ENCODE results near the gene TSNAXIP1.
"Not testable (repeated sequence)": the region's sequence is repeated elsewhere in the genome, so short reads cannot be mapped to it uniquely, and the experiment has no call there.

The TSNAXIP1 gene

DNA sequence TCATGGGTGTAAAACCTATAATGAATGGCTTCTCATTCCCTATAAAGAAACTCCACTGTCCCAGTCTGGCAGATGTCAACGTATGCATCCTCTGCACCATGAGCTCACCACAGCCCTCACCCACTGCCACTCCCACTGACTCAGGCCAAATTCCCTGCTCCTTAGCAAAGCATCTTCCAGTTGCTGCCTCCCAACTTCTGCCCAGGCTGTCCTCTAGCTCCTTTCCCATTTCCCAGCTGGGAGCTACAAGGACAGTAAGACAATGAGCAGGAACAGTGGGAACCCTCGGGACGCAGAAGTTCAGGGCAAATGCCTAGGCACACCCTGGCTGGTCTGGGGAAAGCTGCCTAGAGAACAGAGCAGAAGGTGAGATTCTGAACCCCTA is 26.3 kb downstream of the TSNAXIP1 start:
- peak overlapping the region; percentile 67 for H3K4me3 ChIP-seq (ENCODE audit: low read depth, low read length)
- no peak for DNase-seq (ENCODE audit: low read depth)

GRCh38 chr16:67833415-67834241 is 26.9 kb downstream of the TSNAXIP1 start:
- TF ChIP-seq, protein P1, sequence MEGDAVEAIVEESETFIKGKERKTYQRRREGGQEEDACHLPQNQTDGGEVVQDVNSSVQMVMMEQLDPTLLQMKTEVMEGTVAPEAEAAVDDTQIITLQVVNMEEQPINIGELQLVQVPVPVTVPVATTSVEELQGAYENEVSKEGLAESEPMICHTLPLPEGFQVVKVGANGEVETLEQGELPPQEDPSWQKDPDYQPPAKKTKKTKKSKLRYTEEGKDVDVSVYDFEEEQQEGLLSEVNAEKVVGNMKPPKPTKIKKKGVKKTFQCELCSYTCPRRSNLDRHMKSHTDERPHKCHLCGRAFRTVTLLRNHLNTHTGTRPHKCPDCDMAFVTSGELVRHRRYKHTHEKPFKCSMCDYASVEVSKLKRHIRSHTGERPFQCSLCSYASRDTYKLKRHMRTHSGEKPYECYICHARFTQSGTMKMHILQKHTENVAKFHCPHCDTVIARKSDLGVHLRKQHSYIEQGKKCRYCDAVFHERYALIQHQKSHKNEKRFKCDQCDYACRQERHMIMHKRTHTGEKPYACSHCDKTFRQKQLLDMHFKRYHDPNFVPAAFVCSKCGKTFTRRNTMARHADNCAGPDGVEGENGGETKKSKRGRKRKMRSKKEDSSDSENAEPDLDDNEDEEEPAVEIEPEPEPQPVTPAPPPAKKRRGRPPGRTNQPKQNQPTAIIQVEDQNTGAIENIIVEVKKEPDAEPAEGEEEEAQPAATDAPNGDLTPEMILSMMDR (IDR thresholded peaks at IDR 0.05; ENCODE audit: low read depth, low read length, missing control alignments): no peak
- H3K4me3 ChIP-seq (ENCODE audit: low read depth, low read length): peak overlapping the region; percentile 67
- peak; percentile 68 for DNase-seq (ENCODE audit: low read depth)

More for the DNA sequence above, 26.3 kb downstream of the TSNAXIP1 start:
- TF ChIP-seq, protein P1 (IDR thresholded peaks at IDR 0.05; ENCODE audit: low read depth, low read length, missing control alignments): no peak

DNA sequence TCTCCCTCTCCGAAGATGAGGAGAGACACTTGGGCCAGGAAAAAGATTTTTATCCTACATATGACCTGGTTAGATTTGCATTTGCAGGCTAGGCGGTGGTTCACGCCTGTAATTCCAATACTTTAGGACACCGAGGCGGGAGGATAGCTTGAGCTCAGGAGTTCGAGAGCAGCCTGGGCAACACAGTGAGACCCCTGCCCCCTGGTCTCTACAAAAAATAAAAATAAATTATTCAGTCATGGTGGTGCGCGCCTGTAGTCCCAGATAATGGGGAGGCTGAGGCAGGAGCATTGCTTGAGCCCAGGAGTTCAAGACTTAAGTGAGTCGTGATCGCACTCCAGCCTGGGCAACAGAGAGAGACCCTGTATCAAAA is 27.5 kb downstream of the TSNAXIP1 start:
- no peak for DNase-seq (ENCODE audit: low read depth)
- TF ChIP-seq, protein P1 (IDR thresholded peaks at IDR 0.05; ENCODE audit: low read depth, low read length, missing control alignments): no peak
- peak overlapping the region; percentile 67; the same call in 1 of the 2 replicates for H3K4me3 ChIP-seq (ENCODE audit: low read depth, low read length)

GRCh38 chr16:67837190-67837589 is 30.5 kb downstream of the TSNAXIP1 start:
- not testable (repeated sequence) for H3K4me3 ChIP-seq (ENCODE audit: low read depth, low read length); DNase-seq (ENCODE audit: low read depth)

GRCh38 chr16:67837811-67838210 is 31.1 kb downstream of the TSNAXIP1 start:
- DNase-seq (ENCODE audit: low read depth): no peak
- TF ChIP-seq, protein P1 (IDR thresholded peaks at IDR 0.05; ENCODE audit: low read depth, low read length, missing control alignments): no peak
- H3K4me3 ChIP-seq (ENCODE audit: low read depth, low read length): no peak overlapping the region

- DNase-seq (ENCODE audit: low read depth): no peak
- TF ChIP-seq, protein P1 (IDR thresholded peaks at IDR 0.05; ENCODE audit: low read depth, low read length, missing control alignments): no peak
- peak overlapping the region; percentile 81 for H3K4me3 ChIP-seq (ENCODE audit: low read depth, low read length)
Measured at GRCh38 chr16:67841198-67841815, 34.6 kb downstream of the TSNAXIP1 start.

DNA sequence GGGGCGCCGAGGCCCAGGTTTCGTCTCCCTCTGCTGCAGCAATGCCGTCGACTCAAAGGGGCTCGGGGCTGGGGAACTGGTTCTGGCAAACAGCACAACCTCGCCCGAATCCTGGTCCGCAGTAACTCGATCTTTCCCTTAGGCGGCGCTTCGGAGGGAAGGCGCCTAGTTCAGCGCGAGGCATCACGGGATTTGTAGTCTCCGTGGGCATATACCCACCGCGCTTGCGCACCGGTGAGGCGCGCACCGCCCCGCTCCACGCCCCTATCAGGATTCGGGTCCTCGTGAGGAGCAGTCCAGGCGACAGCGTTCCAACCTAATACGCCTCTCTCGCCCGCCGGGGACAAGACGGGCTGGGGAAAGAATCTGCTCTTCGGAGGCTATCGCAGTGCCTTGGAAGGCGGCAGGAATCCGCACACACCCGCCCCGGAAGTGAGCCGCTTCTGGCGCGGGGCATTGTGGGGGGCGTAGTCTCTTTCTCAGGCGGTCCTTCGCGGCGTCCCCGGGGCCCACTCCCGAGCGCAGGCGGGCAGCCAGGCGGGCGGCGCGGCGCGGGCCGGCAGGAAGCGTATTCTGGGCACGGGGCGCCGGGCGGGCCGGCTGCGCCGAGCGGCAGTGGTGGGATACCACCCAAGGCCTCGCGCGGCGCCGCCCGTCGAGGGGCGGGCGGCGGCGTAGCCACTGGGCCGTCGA is 35.3 kb downstream of the TSNAXIP1 start, which contains the start of gene THAP11:
TSS of gene THAP11 (plus strand) at position 505 of the 693 bp plus-strand sequence. CDS start 235 bp downstream, outside the sequence.
- peak within 1 kb of the TSS; percentile 81 for H3K4me3 ChIP-seq (ENCODE audit: low read depth, low read length)
- TF ChIP-seq, protein P1 (IDR thresholded peaks at IDR 0.05; ENCODE audit: low read depth, low read length, missing control alignments): peak; percentile 97
- peak; percentile 86 for DNase-seq (ENCODE audit: low read depth)

Data from GM12864 (cell line).